Measurements from ENCODE around the gene CMC2.
A peak's percentile ranks its signal among the peaks of the same experiment; 100 is the strongest.

DNA sequence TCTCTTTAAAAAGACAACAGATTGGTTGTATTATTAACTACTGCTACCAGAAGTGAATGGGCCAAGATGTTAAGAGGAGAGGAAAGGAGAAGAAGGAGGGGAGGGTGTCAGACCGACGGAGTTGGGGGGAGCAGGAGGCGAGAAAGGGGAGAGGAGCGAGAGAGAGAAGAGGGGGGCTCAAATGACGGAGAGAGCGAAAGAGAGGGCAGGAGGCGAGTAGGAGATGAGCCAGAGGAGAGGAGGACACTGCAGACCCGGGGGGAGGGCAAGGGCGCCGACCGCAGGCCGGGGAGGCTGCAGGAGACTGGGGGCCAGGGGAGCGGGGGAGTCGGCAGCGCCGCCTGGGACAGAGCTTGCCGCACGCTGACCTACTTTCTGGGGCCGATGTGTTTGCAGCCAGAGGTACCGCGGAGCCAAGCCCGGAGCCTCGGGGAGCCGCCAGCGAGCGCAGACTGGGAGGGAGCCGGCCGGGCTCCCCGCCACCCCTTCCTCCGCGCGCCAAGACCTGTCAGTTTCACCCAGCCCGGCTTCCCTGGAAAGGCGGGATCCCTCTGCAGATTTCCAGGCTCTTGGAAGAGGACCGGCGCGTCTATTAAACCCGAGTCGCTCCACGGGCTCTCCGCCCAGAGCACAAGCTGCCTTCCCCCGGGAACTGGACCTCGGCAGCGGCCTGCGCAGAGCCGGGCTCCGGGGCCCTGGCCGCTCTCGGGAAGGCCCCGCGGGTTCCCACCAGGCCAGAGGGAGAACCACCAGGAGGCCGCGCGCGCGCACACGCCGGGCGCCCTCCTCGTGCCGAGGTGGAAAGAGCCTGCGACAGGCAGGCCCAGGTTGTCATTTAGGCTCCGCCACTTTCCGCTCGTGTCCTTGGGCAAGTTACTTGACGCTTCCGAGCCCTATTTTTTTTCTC is 74.6 kb downstream of the CMC2 start:
- TF ChIP-seq, protein P1, sequence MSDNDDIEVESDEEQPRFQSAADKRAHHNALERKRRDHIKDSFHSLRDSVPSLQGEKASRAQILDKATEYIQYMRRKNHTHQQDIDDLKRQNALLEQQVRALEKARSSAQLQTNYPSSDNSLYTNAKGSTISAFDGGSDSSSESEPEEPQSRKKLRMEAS (IDR thresholded peaks at IDR 0.05): peak; percentile 78
- TF ChIP-seq EGR1 (IDR thresholded peaks at IDR 0.05): no peak
- no peak for TF ChIP-seq TCF12 (IDR thresholded peaks at IDR 0.05; ENCODE audit: low read depth)
- TF ChIP-seq RAD21 (IDR thresholded peaks at IDR 0.05; ENCODE audit: low read depth): no peak

All from Ishikawa (cell line).